PC-9 (cell line): ENCODE measurements around the gene COIL. TPM values are rescaled to one million over a fixed set of nuclear protein-coding genes. Genes with fewer than 3 reads are reported as not detected.
A peak's percentile ranks its signal among the peaks of the same experiment; 100 is the strongest.

Experiments used
- BruUV-seq: library from RNA; stranded (reverse); fragments of 400-500 nt; replicated peaks from 2 replicates; lab custom pipeline; 2021; lab: Mats Ljungman, UMichigan
- CTCF ChIA-PET: fragments of 300-600 bp; sonication (Branson Sonifier 250); formaldehyde crosslinking; loops from one replicate; lab custom pipeline; 2022; ENCODE audit warnings: antibody characterized with exemption; lab: Charles Lee
- POLR2A ChIA-PET: fragments of 300-600 bp; sonication (Branson Sonifier 250); formaldehyde crosslinking; loops from one replicate; lab custom pipeline; 2022; ENCODE audit warnings: antibody characterized with exemption; ENCODE audit not compliant: unreplicated experiment; lab: Charles Lee
- DNase-seq, 2 experiments: peaks; one replicate each; pipeline versions ENCODE4 v3.0.0 to v3.0.0-alpha.2; 2015 to 2022; ENCODE audit warnings: mixed read lengths in 1 of 2
- H2AFZ ChIP-seq: fragments of 200-600 bp; sonication (generic); 2 replicates; pipeline ENCODE4 v1.8.1; 2017; ENCODE audit warnings: antibody characterized with exemption
- H3F3A ChIP-seq: fragments of 200-600 bp; sonication (generic); 2 replicates; pipeline ENCODE4 v1.8.1; 2017; ENCODE audit warnings: antibody characterized with exemption, mild to moderate bottlenecking, low read depth; ENCODE audit not compliant: insufficient read depth
- H3K27ac ChIP-seq: fragments of 200-600 bp; sonication (generic); 2 replicates; pipeline ENCODE4 v1.6.1; 2016; ENCODE audit warnings: mixed run types
- H3K27me3 ChIP-seq: fragments of 200-600 bp; sonication (generic); 2 replicates; pipeline ENCODE4 v1.6.1; 2016; ENCODE audit warnings: low read depth, mixed run types; ENCODE audit not compliant: insufficient read depth
- H3K36me3 ChIP-seq: fragments of 200-600 bp; sonication (generic); 2 replicates; pipeline ENCODE4 v1.6.1; 2016; ENCODE audit warnings: low read depth, mixed run types
- H3K4me1 ChIP-seq: fragments of 200-600 bp; sonication (generic); replicated peaks from 2 replicates; pipeline ENCODE4 v1.6.1; 2016; ENCODE audit warnings: mixed run types; ENCODE audit not compliant: insufficient read depth
- H3K4me2 ChIP-seq: fragments of 200-600 bp; sonication (generic); 2 replicates; pipeline ENCODE4 v1.6.1; 2017; ENCODE audit warnings: mixed run types
- H3K4me3 ChIP-seq: fragments of 200-600 bp; sonication (generic); 2 replicates; pipeline ENCODE4 v1.6.1; 2016; ENCODE audit warnings: mixed run types
- H3K79me2 ChIP-seq: fragments of 200-600 bp; sonication (generic); 2 replicates; pipeline ENCODE4 v1.6.1; 2017; ENCODE audit warnings: low read depth, mixed run types
- H3K9me2 ChIP-seq: fragments of 200-600 bp; sonication (generic); 2 replicates; pipeline ENCODE4 v1.8.1; 2017; ENCODE audit warnings: mild to moderate bottlenecking; ENCODE audit not compliant: insufficient read depth
- H3K9me3 ChIP-seq: fragments of 200-600 bp; sonication (generic); 2 replicates; pipeline ENCODE4 v1.8.1; 2016; ENCODE audit warnings: low read depth; ENCODE audit not compliant: insufficient read depth
- H4K20me1 ChIP-seq: fragments of 200-600 bp; sonication (generic); 2 replicates; pipeline ENCODE4 v1.8.1; 2017; ENCODE audit not compliant: insufficient read depth
- EZH2 ChIP-seq: fragments of 200-600 bp; sonication (generic); IDR thresholded peaks from 2 replicates; pipeline ENCODE4 v1.8.0; 2017; ENCODE audit warnings: antibody characterized with exemption, low read depth
- intact Hi-C: fragments of 100-400 bp; cut with micrococcal nuclease; formaldehyde crosslinking; loops from one replicate; pipeline ENCODE4 v1.10.0; 2022; ENCODE audit not compliant: unreplicated experiment
- total RNA-seq: library from RNA; stranded (reverse); gene quantifications from 2 replicates; pipeline ENCODE4 v1.2.3, GENCODE V29; 2021
- TF ChIP-seq, protein P1 (sequence below): fragments of 200-600 bp; sonication (generic); conservative IDR thresholded peaks from 2 replicates; pipeline ENCODE4 v1.6.1; 2017; ENCODE audit warnings: mixed run types, antibody characterized with exemption, mild to moderate bottlenecking, moderate library complexity

Gene COIL
- total RNA-seq, 1 experiment from 2014 or later, result 19.0 TPM

DNA sequence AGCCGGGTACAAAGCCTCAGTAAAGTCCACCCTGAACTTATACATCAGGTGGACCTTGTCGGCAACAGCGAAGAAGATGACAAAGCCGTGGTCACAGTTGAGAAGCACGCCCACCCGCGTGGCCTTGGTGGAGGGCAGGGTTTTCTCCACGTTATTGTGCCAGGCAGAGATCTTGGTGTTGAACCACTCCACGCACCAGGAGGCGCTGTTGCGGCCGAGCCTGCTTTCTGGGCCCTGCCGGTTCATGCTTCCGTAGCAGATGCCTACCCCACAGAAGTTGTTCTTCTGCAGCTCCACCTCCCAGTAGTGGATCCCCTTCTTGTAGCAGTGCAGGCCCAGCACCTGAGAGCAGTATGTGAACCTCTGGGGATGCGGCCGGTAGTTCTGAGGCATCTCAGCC, 69.1 kb downstream of the COIL start:
- no peak overlapping the region for H3K4me3 ChIP-seq
- TF ChIP-seq EZH2, result no peak
- TF ChIP-seq, protein P1, sequence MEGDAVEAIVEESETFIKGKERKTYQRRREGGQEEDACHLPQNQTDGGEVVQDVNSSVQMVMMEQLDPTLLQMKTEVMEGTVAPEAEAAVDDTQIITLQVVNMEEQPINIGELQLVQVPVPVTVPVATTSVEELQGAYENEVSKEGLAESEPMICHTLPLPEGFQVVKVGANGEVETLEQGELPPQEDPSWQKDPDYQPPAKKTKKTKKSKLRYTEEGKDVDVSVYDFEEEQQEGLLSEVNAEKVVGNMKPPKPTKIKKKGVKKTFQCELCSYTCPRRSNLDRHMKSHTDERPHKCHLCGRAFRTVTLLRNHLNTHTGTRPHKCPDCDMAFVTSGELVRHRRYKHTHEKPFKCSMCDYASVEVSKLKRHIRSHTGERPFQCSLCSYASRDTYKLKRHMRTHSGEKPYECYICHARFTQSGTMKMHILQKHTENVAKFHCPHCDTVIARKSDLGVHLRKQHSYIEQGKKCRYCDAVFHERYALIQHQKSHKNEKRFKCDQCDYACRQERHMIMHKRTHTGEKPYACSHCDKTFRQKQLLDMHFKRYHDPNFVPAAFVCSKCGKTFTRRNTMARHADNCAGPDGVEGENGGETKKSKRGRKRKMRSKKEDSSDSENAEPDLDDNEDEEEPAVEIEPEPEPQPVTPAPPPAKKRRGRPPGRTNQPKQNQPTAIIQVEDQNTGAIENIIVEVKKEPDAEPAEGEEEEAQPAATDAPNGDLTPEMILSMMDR, result 0 out of 2 replicates have a peak, but pooled peaks have one; percentile 24
- no peaks in the 10 kb centered on the region for H3K9me2 ChIP-seq
- no peaks in the 10 kb centered on the region for H3K27me3 ChIP-seq
- no peaks in the 10 kb centered on the region for H3K4me1 ChIP-seq
- H3F3A ChIP-seq, result peaks cover 8% of the 10 kb centered on the region
- peaks cover 26% of the 10 kb centered on the region for H3K9me3 ChIP-seq
- peaks cover 82% of the 10 kb centered on the region for H3K36me3 ChIP-seq
- POLR2A ChIA-PET, result no interaction called here
- CTCF ChIA-PET, result no interaction called here
- H4K20me1 ChIP-seq, result no peaks in the 10 kb centered on the region
- no peak overlapping the region for H3K4me2 ChIP-seq
- no peak overlapping the region for H3K27ac ChIP-seq
- intact Hi-C loops, result no loop called here
- no peak for DNase-seq
- no peak overlapping the region for H2AFZ ChIP-seq
- no peaks in the 10 kb centered on the region for H3K79me2 ChIP-seq
- BruUV-seq, result no TSS peak

GRCh38 chr17:56890906-56891674, 69.8 kb downstream of the COIL start:
- Histone ChIP-seq H3K9me2 (no peaks in the 10 kb centered on the region), H3K9me3 (peaks cover 26% of the 10 kb centered on the region), H3K4me2 (no peak overlapping the region), H3K4me3 (no peak overlapping the region), H3F3A (peaks cover 8% of the 10 kb centered on the region), H3K36me3 (peaks cover 86% of the 10 kb centered on the region), H3K4me1 (no peaks in the 10 kb centered on the region), H4K20me1 (no peaks in the 10 kb centered on the region), H3K79me2 (no peaks in the 10 kb centered on the region), H3K27ac (no peak overlapping the region), H2AFZ (no peak overlapping the region), H3K27me3 (no peaks in the 10 kb centered on the region)
- ChIA-PET CTCF (no interaction called here), POLR2A (no interaction called here)
- BruUV-seq, result no TSS peak
- no peak for TF ChIP-seq EZH2
- TF ChIP-seq, protein P1, result no peak
- intact Hi-C loops, result no loop called here
- no peak for DNase-seq

- Histone ChIP-seq H3K36me3 (peaks cover 79% of the 10 kb centered on the region), H3K4me1 (no peaks in the 10 kb centered on the region), H4K20me1 (no peaks in the 10 kb centered on the region), H3K27ac (no peak overlapping the region), H3F3A (peaks cover 8% of the 10 kb centered on the region), H3K9me2 (no peaks in the 10 kb centered on the region), H2AFZ (no peak overlapping the region), H3K9me3 (peaks cover 26% of the 10 kb centered on the region), H3K27me3 (no peaks in the 10 kb centered on the region), H3K79me2 (no peaks in the 10 kb centered on the region), H3K4me2 (no peak overlapping the region), H3K4me3 (no peak overlapping the region)
- intact Hi-C loops, result no loop called here
- ChIA-PET POLR2A (no interaction called here), CTCF (no interaction called here)
- BruUV-seq, result no TSS peak
- TF ChIP-seq, protein P1, result no peak
- no peak for TF ChIP-seq EZH2
- no peak for DNase-seq
These were observed 70.5 kb downstream of the COIL start for GRCh38 chr17:56890390-56890789.

Other genes with a start within 250 kb of the COIL start
- 4.3 and 6.4 TPM in 2 replicates for gene C17orf67, start 127.1 kb downstream of the COIL start, total RNA-seq
- 11.0 and 16.2 TPM in 2 replicates for gene DGKE, start 126.9 kb downstream of the COIL start, total RNA-seq
- 63.8 and 92.8 TPM in 2 replicates for gene TRIM25, start 47.0 kb downstream of the COIL start, total RNA-seq
- gene SCPEP1, start 17.1 kb upstream of the COIL start, total RNA-seq, result 17.4 and 19.4 TPM in 2 replicates
- 29.8 and 34.9 TPM in 2 replicates for gene AKAP1, start 124.2 kb upstream of the COIL start, total RNA-seq